BLaER1 treated with 17β-estradiol and CSF1 and Interleukin-3, amounts not matched to agents 10 nM and 100 nM (cell line): Measurements from ENCODE around the gene TTC7B.

Experiments used
- H3K27ac ChIP-seq, 11 experiments: shearing (Covaris generic); formaldehyde crosslinking; 2 replicates each; pipeline ENCODE4 v1.8.1; 2022
- H3K27me3 ChIP-seq, 11 experiments: shearing (Covaris generic); formaldehyde crosslinking; 2 replicates each; pipeline ENCODE4 v1.8.1; 2022
- H3K36me3 ChIP-seq, 11 experiments: shearing (Covaris generic); formaldehyde crosslinking; 2 replicates each; pipeline ENCODE4 v1.8.1; 2022
- H3K4me1 ChIP-seq, 10 experiments: shearing (Covaris generic); formaldehyde crosslinking; 2 replicates each; pipeline ENCODE4 v1.8.1; 2022
- H3K4me2 ChIP-seq, 11 experiments: shearing (Covaris generic); formaldehyde crosslinking; 2 replicates each; pipeline ENCODE4 v1.8.1; 2022
- H3K4me3 ChIP-seq, 10 experiments: shearing (Covaris generic); formaldehyde crosslinking; 2 replicates each; pipeline ENCODE4 v1.8.1; 2022
- H3K9ac ChIP-seq, 11 experiments: shearing (Covaris generic); formaldehyde crosslinking; 2 replicates each; pipeline ENCODE4 v1.8.1; 2022
- H3K9me3 ChIP-seq, 11 experiments: shearing (Covaris generic); formaldehyde crosslinking; replicated peaks in 1 of 11; 2 replicates each; pipeline ENCODE4 v1.8.1; 2022
- H4K20me1 ChIP-seq, 11 experiments: shearing (Covaris generic); formaldehyde crosslinking; 2 replicates each; pipeline ENCODE4 v1.8.1; 2022
- Cebpa-rat ChIP-seq, 11 experiments: shearing (Covaris generic); IDR thresholded peaks; 2 replicates each; pipeline ENCODE4 v1.8.1; 2022

TTC7B gene

DNA sequence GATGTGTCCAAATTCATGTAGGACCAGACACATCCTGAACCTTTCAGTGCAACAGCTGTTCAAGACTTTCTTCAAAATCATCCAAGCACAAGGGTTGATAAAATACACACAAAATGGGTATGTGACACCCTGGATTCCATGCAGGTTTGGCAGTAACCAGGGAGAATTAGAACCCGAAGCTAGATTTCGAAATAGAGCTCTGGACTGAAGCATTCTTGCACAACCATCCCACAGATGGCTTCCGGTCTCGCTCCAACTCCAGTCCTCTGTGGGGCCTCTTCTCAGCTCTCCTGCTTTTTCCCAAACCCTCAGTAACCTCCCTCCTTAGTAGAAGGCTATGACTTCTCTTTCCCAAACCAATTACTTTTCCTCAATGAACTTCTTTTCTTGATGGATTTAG is 171.3 kb downstream of the TTC7B start:
- Histone ChIP-seq H3K9me3 (no peaks in the 10 kb centered on the region), H3K27ac (peak overlapping the region in 1 of 11 experiments; percentile 26; a peak in 1 of 22 replicates), H3K4me2 (peak overlapping the region in 5 of 11 experiments; percentile 33 to 54 (median 45); a peak in 11 of 22 replicates), H3K4me1 (peaks cover 4 to 76% (median 7%) of the 10 kb centered on the region in 10 experiments; a peak in 12 of 20 replicates), H4K20me1 (no peaks in the 10 kb centered on the region), H3K9ac (no peak overlapping the region), H3K36me3 (peaks cover 0 to 46% (median 26%) of the 10 kb centered on the region in 11 experiments; a peak in 14 of 22 replicates), H3K4me3 (no peak overlapping the region), H3K27me3 (no peaks in the 10 kb centered on the region)
- TF ChIP-seq Cebpa-rat (IDR thresholded peaks at IDR 0.05), result 0 out of 22 replicates have a peak, but pooled peaks of 3 of the 11 experiments have one; percentile 20 to 41 (median 28)

DNA sequence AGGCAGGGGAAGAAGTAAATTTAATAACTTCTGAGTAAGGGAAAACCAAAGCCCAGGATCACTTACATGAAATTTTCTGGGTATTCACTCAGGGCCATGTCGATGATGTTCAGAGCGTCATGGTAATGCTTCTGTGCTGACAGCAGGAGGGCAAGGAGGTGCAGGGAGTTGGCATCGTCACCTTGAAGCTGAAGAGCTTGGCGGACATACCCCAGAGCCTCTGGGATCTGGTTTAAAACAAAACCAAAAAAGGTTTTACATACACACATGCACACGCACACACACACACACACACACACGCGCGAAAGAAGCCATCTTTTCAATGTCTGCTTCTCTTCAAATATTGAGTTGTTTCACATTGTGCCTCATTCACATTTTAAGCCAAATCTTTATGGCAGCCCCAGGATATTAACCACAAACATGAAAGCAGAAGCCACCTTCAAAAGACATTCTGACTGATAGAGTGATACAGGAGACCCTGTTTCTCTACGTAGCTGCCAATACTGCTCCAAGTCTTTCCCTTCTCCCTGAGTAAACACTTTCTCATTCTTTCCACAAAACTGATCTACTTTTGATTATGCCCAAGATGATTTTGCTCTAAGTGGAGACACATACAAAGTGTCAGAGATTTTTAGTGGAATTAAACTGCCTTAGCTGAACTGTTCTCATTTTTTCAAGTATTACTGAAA is 172.1 kb downstream of the TTC7B start:
- Histone ChIP-seq H3K36me3 (peaks cover 0 to 46% (median 26%) of the 10 kb centered on the region in 11 experiments; a peak in 14 of 22 replicates), H3K27ac (no peak overlapping the region), H3K27me3 (no peaks in the 10 kb centered on the region), H4K20me1 (no peaks in the 10 kb centered on the region), H3K4me1 (peaks cover 3 to 68% (median 7%) of the 10 kb centered on the region in 10 experiments; a peak in 12 of 20 replicates), H3K9ac (no peak overlapping the region), H3K4me2 (peak overlapping the region in 1 of 11 experiments; percentile 51; a peak in 2 of 22 replicates), H3K4me3 (no peak overlapping the region), H3K9me3 (no peaks in the 10 kb centered on the region)
- no peak for TF ChIP-seq Cebpa-rat (IDR thresholded peaks at IDR 0.05)

DNA sequence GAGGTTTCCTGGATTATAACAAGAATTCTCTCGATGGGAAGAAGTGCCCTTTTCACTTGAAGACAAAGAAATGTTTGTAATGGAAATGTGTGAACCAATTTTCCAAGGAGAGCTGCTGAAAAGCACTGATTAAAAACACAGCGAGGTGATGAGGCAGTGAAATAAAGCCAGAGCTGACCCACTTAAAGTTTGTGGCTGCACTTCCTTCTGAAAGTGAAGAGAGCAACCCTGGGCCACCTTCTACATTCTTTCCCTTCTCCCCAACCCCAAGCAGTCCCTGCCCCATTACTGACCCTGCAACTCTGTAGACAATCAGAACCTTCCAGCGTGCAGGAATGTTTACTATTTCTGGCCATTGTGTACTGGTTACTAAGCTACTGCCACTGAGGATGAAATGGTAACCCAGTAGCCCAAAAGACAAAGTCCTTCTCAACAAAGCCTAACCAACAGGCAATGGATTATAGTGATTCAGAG is 173.9 kb downstream of the TTC7B start:
- TF ChIP-seq Cebpa-rat (IDR thresholded peaks at IDR 0.05), result no peak
- H3K9ac ChIP-seq, result no peak overlapping the region
- peaks cover 0 to 50% (median 7%) of the 10 kb centered on the region in 10 experiments; a peak in 9 of 20 replicates for H3K4me1 ChIP-seq
- H3K4me3 ChIP-seq, result no peak overlapping the region
- H3K9me3 ChIP-seq, result no peaks in the 10 kb centered on the region
- H3K4me2 ChIP-seq, result peak overlapping the region in 2 of 11 experiments; percentile 4 to 35; a peak in 1 of 22 replicates
- no peaks in the 10 kb centered on the region for H4K20me1 ChIP-seq
- H3K27ac ChIP-seq, result no peak overlapping the region
- H3K27me3 ChIP-seq, result no peaks in the 10 kb centered on the region
- H3K36me3 ChIP-seq, result peaks cover 0 to 50% (median 26%) of the 10 kb centered on the region in 11 experiments; a peak in 14 of 22 replicates

DNA sequence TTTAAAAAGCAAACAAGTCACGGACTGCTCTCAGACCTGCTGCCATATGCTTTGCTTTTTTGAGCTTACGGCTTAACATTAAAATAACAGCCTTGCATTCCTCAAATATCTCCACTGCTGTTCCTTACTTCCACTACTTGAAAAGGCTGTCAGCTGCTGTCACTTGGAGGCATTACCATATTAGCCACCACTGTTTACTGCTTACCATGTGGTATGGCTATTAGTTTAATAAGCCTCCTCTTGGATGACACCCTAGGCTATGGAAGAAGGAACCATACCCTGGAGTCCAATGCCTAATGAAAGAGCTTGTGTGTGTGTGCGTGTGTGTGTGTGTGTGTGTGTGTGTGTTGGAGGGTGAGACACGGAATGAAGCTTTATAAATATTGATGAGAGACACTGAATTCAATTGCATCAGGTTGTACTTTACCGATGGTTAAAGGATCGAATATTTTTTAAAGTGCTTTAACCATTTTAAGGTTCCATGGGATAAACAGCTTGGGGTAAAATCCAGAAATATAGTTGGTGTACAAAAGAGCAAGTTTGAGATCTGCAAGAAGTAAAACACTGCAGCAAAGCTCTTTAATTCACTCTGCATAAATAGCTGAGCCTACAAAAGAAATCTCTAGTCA is 174.5 kb downstream of the TTC7B start:
- H3K36me3 ChIP-seq, result peaks cover 0 to 46% (median 26%) of the 10 kb centered on the region in 11 experiments; a peak in 14 of 22 replicates
- H3K27me3 ChIP-seq, result no peaks in the 10 kb centered on the region
- peak overlapping the region in 2 of 11 experiments; percentile 4 to 35; a peak in 1 of 22 replicates for H3K4me2 ChIP-seq
- H3K9ac ChIP-seq, result no peak overlapping the region
- H3K9me3 ChIP-seq, result no peaks in the 10 kb centered on the region
- H3K4me3 ChIP-seq, result no peak overlapping the region
- no peaks in the 10 kb centered on the region for H4K20me1 ChIP-seq
- no peak overlapping the region for H3K27ac ChIP-seq
- TF ChIP-seq Cebpa-rat (IDR thresholded peaks at IDR 0.05), result no peak
- peaks cover 0 to 47% (median 7%) of the 10 kb centered on the region in 10 experiments; a peak in 9 of 20 replicates for H3K4me1 ChIP-seq

DNA sequence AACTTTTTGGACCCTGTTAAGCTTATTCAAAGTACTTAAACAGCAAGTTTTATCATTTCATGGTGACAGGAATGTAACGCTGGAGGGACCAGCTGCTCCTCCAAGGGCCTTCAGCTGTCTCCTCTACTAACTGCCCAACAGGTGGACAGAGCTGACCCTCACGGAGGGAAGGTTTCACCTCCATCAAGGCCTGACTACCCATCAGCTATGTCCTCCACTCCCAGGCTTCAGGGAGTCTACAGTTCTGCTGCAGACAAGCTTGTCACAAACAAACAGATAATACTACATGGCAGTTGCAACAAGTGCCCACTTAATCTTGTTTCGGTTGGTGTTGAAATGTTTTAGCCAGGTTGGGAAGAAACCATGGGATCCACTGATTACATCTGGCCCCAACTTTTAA is 175.1 kb downstream of the TTC7B start:
- H3K9ac ChIP-seq, result no peak overlapping the region
- H3K36me3 ChIP-seq, result peaks cover 0 to 40% (median 22%) of the 10 kb centered on the region in 11 experiments; a peak in 13 of 22 replicates

DNA sequence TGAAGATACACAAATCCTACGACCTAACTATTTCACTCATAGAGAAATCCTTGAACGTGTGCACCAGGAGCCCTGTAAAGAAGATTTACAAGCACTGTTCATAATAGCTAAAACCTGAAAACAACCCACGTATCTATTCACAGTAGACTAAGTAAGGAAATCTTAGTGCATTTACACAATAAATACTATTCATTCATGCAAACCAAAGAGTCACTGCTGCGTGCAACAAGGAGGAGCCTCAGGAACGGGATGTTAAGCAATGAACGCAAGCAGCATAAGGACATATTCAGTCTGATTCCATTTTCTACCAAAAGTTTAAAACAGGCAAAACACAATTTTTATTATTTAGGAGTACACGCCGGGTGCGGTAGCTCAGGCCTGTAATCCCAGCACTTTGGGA is 176.6 kb downstream of the TTC7B start:
- H4K20me1 ChIP-seq, result no peaks in the 10 kb centered on the region
- no peak for TF ChIP-seq Cebpa-rat (IDR thresholded peaks at IDR 0.05)
- H3K9ac ChIP-seq, result no peak overlapping the region
- no peak overlapping the region for H3K27ac ChIP-seq
- no peak overlapping the region for H3K4me3 ChIP-seq
- peaks cover 0 to 36% (median under 1%) of the 10 kb centered on the region in 10 experiments; a peak in 5 of 20 replicates for H3K4me1 ChIP-seq
- H3K36me3 ChIP-seq, result peaks cover 0 to 35% (median 14%) of the 10 kb centered on the region in 11 experiments; a peak in 9 of 22 replicates
- no peaks in the 10 kb centered on the region for H3K27me3 ChIP-seq
- H3K4me2 ChIP-seq, result no peak overlapping the region
- peaks cover 0 to 3% (median 0%) of the 10 kb centered on the region in 11 experiments; a peak in 3 of 22 replicates for H3K9me3 ChIP-seq

More for the DNA sequence above, 175.1 kb downstream of the TTC7B start:
- H3K27ac ChIP-seq, result no peak overlapping the region
- no peaks in the 10 kb centered on the region for H3K9me3 ChIP-seq
- no peak overlapping the region for H3K4me2 ChIP-seq
- peaks cover 0 to 47% (median 7%) of the 10 kb centered on the region in 10 experiments; a peak in 9 of 20 replicates for H3K4me1 ChIP-seq
- no peak for TF ChIP-seq Cebpa-rat (IDR thresholded peaks at IDR 0.05)
- no peaks in the 10 kb centered on the region for H4K20me1 ChIP-seq
- no peak overlapping the region for H3K4me3 ChIP-seq
- no peaks in the 10 kb centered on the region for H3K27me3 ChIP-seq

DNA sequence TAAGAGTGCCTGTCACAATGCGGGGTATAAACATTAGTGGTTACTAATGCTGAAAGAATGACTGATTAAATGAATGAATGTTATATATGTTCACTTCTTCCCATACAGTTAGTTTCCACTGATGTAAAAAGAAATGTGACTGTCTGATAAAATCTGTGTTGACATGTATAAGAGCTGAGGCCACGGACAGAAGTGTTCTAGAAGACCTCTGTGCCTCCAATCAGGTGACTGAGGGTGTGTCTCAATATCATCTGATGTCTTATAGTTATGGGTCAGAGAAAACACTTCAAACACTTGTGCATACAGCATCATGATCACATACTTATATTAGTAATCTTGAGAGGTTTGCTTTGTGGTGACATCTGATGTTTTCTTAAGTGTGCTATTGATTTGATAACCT is 183.4 kb downstream of the TTC7B start:
- no peaks in the 10 kb centered on the region for H4K20me1 ChIP-seq
- H3K4me2 ChIP-seq, result peak overlapping the region in 8 of 11 experiments; percentile 77 to 91 (median 87); a peak in 7 of 22 replicates
- H3K4me3 ChIP-seq, result no peak overlapping the region
- peak overlapping the region in 4 of 11 experiments; percentile 94 to 97 (median 96); a peak in 7 of 22 replicates for H3K27ac ChIP-seq
- TF ChIP-seq Cebpa-rat (IDR thresholded peaks at IDR 0.05), result no peak
- peaks cover 48 to 75% (median 49%) of the 10 kb centered on the region in 10 experiments for H3K4me1 ChIP-seq
- H3K9me3 ChIP-seq, result peaks cover 0 to 14% (median 6%) of the 10 kb centered on the region in 11 experiments; a peak in 8 of 22 replicates
- no peaks in the 10 kb centered on the region for H3K27me3 ChIP-seq
- H3K9ac ChIP-seq, result peak overlapping the region in 1 of 11 experiments; percentile 82; a peak in 1 of 22 replicates
- H3K36me3 ChIP-seq, result peaks cover 0 to 10% (median 0%) of the 10 kb centered on the region in 11 experiments; a peak in 4 of 22 replicates

DNA sequence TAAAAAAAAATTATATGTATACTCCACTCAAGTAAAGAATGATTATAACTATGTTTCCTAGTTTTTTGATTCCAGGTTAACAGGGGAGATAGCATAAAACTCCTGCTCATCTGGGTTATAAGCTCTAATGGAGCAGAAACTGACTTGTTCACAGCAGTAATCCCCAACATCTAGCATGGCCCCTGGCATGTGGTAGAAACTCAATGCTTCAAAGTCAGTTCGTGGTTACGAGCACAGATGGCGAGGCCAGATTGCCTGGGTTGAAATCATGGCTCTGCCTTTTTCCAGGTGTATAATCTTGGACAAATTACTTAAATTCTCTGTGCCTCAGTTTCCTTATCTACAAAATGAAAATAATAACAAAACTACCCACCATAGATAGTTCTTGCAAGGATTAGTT is 183.8 kb downstream of the TTC7B start:
- Histone ChIP-seq H3K9me3 (peaks cover 0 to 14% (median 6%) of the 10 kb centered on the region in 11 experiments; a peak in 8 of 22 replicates), H3K36me3 (peaks cover 0 to 10% (median 0%) of the 10 kb centered on the region in 11 experiments; a peak in 2 of 22 replicates), H3K4me1 (peaks cover 52 to 79% (median 53%) of the 10 kb centered on the region in 10 experiments), H3K4me3 (no peak overlapping the region), H3K27me3 (no peaks in the 10 kb centered on the region), H3K27ac (peak overlapping the region in 9 of 11 experiments; percentile 34 to 97 (median 90); a peak in 17 of 22 replicates), H3K9ac (peak overlapping the region in 3 of 11 experiments; percentile 80 to 85 (median 82); a peak in 3 of 22 replicates), H4K20me1 (no peaks in the 10 kb centered on the region), H3K4me2 (peak overlapping the region; percentile 77 to 92 (median 88); a peak in 21 of 22 replicates)
- TF ChIP-seq Cebpa-rat (IDR thresholded peaks at IDR 0.05), result no peak
